HG02981 (cell line): ENCODE data around the gene CAMKMT.

Experiments used
- ATAC-seq: cut with Tn5 transposase; IDR thresholded peaks from one replicate; pipeline ENCODE4 v1.9.1; 2021; ENCODE audit warnings: mild to moderate bottlenecking, moderate library complexity; ENCODE audit not compliant: unreplicated experiment

The CAMKMT gene

DNA sequence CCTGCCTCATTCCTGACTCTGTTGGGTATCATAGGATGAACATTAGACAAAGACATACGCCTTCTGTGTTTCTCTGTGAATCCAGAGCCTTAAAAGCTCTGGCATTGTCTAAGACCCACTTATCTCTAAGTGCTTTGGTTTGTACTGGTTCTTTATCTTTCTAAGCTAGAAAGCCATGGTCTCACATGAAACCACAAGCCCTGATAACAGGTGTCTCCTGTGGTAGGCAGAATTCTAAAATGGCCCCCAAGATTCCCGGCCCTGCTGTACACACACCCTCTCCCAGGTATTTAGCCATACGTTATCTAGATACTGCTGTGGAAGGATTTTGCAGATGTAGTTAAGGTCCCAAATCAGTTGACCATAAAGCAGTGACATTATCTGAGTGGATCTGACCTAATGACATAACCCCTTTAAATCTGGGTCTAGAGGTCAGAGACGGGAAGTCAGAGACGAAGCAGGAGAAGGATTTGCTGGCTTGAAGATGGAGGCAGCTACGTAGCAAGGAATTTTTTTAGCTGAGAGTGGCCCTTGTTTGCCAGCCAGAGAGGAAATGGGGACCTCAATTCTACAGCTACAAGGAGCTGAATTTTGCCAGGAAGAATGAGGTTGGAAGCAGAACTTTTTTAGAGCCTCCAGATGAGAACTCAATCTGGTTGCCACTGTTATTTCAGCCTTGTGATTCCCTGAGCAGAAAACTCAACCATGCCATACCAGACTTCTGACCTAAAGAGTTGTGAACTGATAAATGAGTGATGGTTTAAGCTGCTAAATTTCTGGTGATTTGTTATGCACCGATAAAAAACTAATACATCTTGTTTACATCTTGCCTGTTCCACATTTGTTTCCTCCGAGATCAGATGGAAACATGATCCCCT lies 186.7 kb downstream of the CAMKMT start:
- no peak for ATAC-seq

DNA sequence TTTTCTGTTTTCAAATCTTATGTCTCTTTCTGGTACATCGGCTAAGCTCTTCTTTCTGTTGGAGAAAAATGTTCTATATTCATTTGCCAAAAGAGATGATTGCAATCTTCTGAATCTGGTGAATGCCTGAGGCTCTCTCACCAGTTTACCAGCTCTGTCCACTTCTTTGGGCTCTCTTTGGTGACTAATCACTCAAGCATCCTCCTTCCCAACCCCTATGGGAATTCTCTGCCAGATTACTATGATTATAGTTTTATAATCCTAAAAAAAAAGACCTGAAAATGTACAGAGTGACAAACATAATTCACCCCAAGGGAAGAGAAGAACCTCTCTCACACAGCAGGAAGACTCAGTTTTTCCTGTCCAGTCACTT lies 187.3 kb downstream of the CAMKMT start:
- no peak for ATAC-seq

DNA sequence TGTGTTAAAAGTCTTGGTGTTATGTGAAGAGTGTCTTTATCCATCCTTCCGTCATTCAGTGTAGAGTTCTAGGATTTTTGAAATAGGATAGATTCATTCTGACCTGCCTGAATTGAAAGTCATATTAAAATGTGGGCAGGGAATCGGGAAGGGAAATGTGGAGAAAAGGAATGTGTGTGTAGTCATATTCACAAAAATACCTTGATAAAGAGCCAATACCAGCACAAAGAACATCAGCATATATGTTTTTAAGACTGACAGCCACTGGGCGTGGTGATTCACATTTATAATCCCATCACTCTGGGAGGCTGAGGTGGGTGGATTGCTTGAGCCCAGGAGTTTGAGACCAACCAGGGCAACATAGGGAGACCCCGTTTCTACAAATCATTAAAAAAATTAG lies 188.1 kb downstream of the CAMKMT start:
- ATAC-seq: no peak

DNA sequence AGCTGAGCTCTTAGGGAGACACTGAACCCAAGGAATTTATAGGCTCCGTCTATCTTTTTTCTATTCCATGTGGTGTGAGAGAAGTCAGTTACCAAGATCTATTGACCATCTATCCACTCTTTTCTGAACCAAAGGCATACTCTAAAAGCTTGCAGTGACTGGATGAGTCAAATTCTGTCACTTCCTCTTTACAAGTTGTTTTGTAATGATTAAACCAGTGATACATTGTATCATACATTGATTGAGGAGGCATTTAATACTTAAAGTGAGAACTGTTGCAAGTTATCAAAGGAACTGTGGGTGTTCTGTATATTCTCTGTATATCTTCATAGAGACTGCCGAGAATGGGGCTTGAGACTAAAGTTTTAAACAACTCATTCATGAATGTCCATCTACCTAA lies 188.8 kb downstream of the CAMKMT start:
- ATAC-seq: no peak

DNA sequence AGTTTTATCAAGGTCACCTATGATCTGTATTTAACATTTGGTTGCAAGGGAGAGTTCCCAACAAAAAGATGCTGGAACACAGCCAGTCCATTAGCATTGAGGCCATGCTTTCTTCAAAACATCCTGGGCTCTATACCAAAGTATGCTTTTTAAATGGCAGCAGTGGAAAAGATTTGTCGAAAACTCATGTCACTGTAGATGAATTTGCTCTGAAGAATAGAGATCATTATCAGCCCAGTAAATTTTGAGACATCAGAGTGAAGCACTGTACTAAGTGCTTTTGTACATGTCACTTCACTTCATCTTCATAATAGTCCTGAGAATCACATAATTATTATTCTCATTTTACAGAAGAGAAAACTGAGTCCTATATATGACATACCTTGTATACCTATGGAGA lies 189.8 kb downstream of the CAMKMT start:
- ATAC-seq: no peak

DNA sequence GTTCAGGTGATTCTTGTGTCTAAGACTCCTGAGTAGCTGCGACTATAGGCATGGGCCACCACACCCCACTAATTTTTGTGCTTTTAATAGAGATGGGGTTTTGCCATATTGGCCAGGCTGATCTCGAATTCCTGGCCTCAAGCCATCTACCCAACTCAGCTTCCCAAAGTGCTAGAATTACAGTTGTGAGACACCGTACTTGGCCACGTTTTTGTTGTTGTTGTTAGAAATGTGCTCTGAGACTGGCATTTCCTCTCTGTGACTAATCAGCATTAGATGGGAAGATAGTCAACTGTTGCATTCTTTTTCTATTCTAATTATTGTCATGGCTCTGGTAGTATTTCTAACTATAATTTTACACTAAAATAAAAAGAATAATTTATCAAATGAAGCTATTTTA lies 191.7 kb downstream of the CAMKMT start:
- no peak for ATAC-seq

DNA sequence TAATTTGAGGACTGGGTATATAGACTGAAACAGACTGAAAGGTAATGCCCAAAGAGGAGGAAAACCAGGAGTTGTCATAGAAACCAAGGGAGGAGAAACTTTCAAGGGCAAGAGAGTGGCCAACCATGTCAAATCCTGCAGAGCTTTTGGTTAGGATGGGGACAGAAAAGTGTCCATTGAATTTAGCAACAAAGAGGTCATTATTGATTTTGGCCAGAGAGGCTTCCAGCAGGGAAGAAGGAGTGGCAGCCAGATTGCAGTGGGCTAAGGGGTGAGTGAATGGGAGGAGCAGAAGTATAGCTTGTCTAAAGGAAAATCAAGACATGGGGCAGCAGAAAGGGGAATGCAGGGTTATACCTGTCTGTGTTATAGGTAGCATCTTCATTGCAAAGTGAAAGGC lies 194.0 kb downstream of the CAMKMT start:
- no peak for ATAC-seq

DNA sequence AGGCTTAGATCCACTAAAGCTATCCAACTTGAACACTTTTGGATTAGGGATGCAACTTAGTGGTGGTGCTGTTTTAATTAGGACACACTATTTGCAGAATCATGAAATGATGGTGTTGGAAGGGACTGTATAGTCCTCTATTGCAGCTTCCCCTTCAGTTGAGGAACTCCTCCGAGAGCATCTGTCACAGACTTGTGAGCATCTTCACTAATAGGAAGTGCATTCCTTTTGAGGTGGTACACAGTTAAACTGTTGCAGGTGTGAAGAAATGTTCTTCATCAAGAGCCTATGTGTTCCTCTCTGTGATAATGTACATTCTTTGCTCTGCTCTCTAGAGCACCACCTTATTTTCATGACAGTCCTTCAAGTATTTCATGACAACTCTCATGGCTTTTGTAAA lies 197.4 kb downstream of the CAMKMT start:
- no peak for ATAC-seq

DNA sequence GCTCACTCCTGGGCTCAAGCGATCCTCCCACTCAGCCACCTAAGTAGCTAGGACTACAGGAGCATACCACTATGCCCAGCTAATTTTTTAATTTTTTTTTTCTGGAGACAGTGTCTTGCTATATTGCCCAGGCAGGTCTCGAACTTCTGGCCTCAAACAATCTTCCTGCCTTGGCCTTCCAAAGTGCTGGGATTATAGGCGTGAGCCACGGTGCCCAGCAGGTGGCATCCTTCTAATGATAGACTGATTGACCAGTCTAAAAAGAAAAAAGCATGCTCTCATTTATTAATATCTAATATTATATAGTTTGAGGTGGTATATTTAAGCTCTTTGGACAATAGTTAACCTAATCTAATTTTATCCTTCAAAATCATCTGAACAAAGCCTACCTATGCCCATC lies 198.6 kb downstream of the CAMKMT start:
- ATAC-seq: no peak

DNA sequence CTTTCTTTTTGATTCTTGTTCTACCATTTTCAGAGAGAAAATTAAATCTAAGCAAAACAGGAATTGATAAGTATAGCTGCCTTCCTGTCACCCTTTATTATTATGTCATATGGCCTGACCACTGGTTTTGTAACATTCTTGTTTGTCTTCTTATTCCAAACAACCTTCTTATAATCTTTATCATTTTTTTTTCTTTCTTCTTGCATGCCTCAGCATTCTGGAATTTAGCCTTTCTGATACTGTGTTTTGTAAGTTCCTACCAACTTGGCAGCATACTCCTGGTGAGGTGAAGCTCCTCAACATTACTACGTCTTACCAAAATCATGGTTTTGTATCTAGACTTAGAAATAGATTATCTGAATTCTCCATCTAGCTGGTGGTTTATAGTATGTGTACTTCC lies 199.2 kb downstream of the CAMKMT start:
- ATAC-seq: no peak

DNA sequence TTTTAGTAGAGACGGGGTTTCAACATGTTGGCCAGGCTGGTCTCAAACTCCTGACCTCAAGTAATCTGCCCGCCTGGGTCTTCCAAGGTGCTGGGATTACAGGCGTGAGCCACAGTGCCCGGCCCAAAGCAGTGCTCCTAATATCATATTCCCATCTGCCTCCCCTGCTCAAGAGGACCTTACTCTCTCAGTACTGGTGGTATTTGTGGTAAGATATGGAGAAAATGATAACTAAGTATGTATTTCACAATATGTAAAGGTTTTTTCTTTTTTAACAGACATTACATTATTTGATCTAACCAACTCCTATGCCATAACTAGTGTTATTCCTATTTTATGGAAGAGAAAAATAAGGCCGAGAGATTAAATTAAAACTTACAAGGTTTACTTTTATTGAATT lies 201.0 kb downstream of the CAMKMT start:
- no peak for ATAC-seq

DNA sequence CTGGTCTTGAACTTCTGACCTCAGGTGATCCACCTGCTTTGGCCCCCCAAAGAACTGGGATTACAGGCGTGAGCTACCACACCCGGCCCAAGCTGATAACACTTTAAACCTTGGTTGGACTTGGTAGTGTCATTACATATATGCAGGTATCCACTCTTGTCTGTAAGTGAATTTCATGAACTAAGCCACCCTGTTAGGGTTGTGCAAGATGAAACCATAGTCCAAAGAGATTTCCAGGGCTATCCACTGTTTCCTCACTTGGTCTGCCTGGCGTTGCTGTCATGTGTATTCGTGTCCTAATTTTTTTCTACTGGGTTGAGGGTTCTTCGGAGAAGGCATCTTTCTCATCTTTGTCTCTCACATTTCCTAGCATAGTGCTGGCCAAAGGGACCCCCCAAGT lies 203.0 kb downstream of the CAMKMT start:
- ATAC-seq: no peak

DNA sequence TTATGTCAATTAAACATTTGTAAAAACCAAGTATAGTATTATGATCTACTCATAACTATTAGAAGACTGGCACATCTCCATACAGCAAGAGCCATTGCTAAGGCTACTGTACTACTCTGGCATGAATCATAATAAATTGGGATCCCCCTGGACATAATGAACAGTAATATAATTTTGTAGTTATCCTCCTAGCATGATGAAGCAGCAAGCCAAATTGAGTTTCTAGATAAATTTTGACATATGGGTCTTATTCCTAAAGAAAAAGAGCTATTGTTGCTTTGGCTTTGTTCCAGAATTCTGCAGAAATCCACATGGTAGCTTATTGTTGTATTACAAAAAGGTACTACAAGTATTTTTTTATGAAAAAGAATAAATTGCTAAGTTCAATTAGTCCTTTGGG lies 204.3 kb downstream of the CAMKMT start:
- ATAC-seq: no peak

DNA sequence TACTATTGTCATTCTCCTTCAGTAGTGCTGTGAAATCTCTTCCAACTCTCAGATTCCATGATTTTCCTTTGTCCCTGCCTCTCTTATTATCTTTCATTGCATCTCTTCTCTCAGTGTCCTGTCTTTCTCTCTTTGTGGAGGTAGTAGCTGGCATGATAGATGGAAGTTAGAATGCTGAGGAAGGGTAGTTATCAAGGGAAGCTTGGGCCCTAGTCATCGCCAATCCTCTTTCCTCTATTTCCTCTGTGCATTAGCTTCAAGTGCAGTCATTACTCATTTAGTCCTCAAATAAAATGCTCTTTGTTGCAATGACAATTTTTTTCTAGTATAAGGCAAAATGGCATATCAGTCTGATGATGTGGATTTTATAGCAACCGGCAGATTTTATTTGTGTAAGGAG lies 207.7 kb downstream of the CAMKMT start:
- no peak for ATAC-seq

DNA sequence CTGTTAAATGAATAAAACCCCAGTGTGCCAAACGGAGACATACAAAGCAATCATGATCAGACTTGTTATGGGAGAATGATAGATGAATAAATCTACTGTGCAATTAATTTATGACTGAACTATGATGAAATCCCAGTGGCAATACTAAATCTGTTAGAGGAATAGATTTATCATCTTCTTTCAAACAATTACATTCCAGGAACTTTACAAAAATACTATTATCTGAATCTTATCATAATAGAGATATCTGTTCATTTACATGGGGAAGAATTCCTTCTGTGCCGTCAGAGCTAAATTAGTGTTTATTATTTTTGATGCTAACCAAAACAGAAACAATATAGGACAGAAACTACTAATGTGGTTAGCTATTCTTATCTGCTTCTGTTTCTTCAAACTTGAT lies 208.5 kb downstream of the CAMKMT start:
- ATAC-seq: no peak

DNA sequence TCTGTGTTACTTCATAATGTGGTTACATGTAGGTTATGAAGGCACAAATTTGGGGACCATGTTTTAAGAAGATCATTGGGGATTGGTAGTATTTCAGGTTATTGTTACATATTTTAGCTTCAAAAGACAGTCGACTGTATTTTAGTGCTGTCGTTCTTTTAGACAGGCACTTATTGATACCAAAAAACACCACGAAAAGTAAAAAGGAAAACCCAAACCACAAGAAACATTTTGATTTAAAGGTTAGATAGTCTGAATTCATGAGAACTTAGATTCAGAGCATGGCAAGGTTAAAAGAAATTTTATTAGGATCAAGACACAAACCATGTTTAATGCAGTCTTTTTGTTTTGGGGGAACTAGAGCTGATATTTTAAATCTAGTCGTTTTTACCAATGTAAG lies 209.0 kb downstream of the CAMKMT start:
- ATAC-seq: no peak

DNA sequence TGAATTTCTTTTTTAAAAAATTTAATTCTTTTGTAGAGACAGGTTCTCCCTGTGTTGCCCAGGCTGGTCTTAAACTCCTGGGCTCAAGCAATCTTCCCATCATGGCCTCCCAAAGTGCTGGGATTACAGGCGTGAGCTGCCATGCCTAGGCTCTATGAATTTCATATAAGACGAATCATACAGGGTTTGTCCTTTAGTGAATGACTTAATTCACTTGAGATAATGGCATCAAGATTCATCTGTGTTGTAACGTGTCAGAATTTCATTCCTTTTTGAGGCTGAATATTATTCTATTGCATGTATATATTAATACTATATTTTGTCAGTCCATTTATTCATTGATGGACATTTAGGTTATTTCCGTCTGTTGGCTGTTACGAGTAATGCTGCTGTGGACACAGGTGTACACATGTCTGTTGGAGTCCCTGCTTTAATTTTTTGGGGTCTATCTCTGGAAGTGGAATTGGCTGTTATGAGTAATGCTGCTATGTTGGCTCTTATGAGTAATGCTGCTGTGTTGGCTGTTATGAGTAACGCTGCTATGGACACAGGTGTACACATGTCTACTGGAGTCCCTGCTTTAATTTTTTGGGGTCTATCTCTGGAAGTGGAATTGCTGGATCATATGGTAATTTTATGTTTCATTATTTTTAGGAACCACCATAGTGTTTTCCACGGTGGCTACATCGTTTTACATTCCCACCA lies 210.6 kb downstream of the CAMKMT start:
- ATAC-seq: no peak

DNA sequence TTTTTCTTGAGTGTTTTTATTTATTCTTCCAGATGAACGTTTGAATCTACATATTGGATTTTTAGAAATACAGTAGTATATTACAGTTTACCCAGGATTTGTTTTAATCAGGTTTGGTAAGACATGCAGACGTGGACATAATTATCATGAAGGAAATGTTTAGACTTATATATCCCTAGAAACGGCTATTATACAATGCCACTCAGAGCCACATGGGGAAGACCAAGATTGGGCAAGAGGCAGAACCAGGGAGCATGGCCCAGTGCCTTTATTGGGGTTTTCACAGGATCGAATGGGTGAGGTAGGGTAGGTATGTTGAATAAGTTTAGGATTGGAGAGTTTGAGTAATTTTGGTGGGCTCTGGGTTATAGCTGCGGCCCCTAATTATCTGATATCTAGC lies 212.2 kb downstream of the CAMKMT start:
- no peak for ATAC-seq

DNA sequence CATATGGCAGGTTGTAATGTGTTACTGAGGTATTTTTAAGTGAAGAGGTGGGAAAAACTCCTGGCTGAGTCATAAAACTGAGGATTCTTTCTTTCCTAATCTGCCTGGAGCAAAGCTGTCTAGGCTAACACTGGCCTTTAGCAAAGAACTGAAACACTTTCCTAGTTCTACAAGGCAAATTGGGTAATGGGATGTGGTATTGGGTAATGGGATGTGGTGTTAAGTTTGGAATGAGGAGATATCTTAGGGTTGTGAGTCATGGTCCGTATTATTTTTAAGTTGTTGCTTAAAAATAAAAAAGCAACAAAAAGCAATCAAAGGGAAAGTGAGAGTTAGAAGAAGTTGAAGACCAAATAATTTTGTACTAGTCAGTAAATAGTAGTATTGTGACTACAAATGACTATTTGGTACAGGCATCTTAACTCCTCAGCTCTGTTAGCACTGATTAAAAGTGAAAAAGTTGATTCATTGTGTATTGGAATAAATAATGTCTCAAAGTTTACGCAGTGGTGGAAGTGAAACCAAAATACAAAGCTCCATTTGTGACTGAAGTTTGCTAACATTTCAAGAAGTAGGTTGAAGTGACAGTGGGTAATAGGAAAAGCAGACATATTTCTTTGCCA lies 216.8 kb downstream of the CAMKMT start:
- no peak for ATAC-seq

DNA sequence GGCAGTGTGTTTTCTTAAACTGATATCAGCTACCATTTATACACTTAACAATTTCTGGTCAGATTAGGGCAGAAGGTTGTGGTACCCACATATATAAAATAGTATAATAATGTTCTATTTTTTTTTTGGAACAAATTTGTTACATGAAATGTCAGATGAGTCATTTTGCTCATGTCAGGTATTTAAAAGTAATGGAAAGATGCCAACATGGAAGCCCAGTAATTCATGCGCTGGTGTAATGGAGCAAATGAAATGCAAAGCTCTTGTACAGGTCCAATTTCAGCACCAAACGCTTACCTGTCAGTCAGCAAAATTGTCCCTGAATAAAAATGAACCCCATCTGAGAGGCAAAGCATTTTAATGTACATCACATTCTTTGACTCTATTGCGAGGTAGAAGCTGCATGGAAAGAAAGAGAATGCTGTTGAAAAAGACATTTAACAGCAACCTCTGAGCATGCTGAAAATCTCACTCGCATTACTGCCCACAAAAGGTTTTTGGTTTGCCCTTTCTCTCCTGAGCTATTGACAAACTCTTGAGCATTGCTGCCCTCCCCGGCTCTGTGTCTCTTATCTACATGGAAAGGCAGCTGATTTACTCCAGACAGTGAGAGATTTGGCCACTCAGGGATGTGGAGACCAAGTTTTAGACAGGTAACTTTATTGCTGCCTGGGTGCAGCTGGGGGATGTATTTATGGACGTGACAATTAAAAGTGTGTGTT lies 217.5 kb downstream of the CAMKMT start:
- no peak for ATAC-seq

DNA sequence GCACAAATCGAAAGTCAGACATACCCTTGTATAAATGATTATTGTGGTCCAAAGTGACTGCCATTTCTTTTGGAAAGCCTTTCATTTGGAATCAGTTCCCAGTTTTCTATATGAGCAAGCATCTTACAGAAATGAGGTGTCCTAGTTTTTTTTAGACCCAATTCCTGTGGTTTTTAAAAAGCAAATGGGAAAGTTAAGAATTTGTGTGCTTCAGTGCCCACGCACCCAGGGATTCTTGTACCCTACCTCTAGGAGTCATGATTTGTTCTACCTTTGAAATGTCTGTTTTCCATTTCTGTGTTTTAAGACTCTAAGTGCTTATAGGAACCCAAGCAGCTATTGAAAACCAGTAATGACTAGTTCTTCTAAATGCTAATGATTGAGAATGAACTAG lies 218.1 kb downstream of the CAMKMT start:
- ATAC-seq: no peak
